Measurements from ENCODE around the gene STAU1. TPM values are rescaled to one million over a fixed set of nuclear protein-coding genes. Genes with fewer than 3 reads are reported as not detected.
A peak's percentile ranks its signal among the peaks of the same experiment; 100 is the strongest.

STAU1 gene
- total and polyA plus RNA-seq, 2 of the 13 experiments (the other 11 are each of a cell fraction or from before 2014, with no cell fraction given), result 119 to 133 TPM

DNA sequence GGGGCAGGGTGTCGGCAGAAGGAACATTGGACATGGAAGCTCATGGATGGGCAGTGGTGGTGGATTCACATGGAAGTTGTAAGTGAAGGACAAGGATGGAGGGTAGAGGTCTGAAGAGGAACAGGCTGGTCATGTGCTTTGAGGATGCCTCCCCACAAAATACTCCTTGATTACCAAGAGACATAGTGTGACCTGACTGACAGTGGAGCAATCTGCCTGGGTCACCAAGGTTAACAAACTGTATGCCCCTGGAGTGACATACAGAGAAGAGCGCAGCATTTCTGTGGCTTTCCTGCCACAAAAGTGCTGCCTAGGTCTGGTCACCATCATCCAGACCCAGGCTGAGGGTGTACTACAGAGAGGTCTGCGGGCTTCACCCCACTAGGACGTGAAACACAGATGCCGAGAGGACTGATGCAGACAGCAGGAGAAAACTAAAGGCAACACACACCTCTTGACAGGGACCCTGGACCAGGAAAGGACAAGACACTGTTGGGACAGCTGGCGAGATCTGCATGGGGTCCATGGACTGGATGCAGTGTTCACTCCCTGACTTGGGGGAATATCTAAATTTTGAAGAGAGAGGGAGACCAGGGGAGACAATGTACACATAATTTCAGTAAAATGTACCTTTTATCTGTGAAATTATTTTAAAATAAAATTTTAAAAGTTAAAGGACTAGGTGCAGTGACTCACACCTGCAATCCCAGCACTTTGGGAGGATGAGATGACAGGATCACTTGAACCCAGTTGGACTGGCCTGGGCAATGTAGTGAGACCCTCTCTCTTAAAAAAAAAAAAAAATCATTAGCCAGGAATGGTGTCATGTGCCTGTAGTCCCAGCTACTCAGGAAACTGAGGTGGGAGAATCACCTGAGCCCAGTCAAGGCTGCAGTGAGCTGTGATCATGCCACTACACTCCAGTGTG is 77.1 kb downstream of the STAU1 start (continued):
- no peak for TF ChIP-seq BATF2 (CRISPR knock-in tag; IDR thresholded peaks at IDR 0.05)
- no peak for TF ChIP-seq FOXP1 (IDR thresholded peaks at IDR 0.05)
- no peak for TF ChIP-seq FOXP1 (CRISPR knock-in tag; IDR thresholded peaks at IDR 0.05)
- TF ChIP-seq ZNF883 (CRISPR knock-in tag; IDR thresholded peaks at IDR 0.05; ENCODE audit: not compliant biosample characterization), result no peak
- TF ChIP-seq PHF8 (CRISPR knock-in tag; IDR thresholded peaks at IDR 0.05), result no peak
- TF ChIP-seq FOXK1 (CRISPR knock-in tag; IDR thresholded peaks at IDR 0.05; ENCODE audit: borderline replicate concordance, low read depth), result no peak
- TF ChIP-seq NFE2 (CRISPR knock-in tag; IDR thresholded peaks at IDR 0.05), result no peak
- no peak for TF ChIP-seq ZSCAN21 (CRISPR knock-in tag; IDR thresholded peaks at IDR 0.05; ENCODE audit: borderline replicate concordance)
- no peak for TF ChIP-seq ZNF768 (CRISPR knock-in tag; IDR thresholded peaks at IDR 0.05)
- no peak for TF ChIP-seq ZNF367 (CRISPR knock-in tag; IDR thresholded peaks at IDR 0.05; ENCODE audit: borderline replicate concordance)
- TF ChIP-seq POLR2AphosphoS2 (IDR thresholded peaks at IDR 0.05; ENCODE audit: low read depth, low read length), result no peak
- TF ChIP-seq, protein P1, sequence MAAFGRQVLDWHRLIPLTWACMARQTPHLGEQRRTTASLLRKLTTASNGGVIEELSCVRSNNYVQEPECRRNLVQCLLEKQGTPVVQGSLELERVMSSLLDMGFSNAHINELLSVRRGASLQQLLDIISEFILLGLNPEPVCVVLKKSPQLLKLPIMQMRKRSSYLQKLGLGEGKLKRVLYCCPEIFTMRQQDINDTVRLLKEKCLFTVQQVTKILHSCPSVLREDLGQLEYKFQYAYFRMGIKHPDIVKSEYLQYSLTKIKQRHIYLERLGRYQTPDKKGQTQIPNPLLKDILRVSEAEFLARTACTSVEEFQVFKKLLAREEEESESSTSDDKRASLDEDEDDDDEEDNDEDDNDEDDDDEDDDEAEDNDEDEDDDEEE (CRISPR knock-in tag; IDR thresholded peaks at IDR 0.05), result no peak
- peak; percentile 50; the same call in 1 of the 2 replicates for TF ChIP-seq POLR2AphosphoS5 (IDR thresholded peaks at IDR 0.05; ENCODE audit: low read depth, low read length)
- TF ChIP-seq, protein P2, sequence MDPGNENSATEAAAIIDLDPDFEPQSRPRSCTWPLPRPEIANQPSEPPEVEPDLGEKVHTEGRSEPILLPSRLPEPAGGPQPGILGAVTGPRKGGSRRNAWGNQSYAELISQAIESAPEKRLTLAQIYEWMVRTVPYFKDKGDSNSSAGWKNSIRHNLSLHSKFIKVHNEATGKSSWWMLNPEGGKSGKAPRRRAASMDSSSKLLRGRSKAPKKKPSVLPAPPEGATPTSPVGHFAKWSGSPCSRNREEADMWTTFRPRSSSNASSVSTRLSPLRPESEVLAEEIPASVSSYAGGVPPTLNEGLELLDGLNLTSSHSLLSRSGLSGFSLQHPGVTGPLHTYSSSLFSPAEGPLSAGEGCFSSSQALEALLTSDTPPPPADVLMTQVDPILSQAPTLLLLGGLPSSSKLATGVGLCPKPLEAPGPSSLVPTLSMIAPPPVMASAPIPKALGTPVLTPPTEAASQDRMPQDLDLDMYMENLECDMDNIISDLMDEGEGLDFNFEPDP (CRISPR knock-in tag; conservative IDR thresholded peaks at IDR 0.05), result 0 out of 2 replicates have a peak, but pooled peaks have one; percentile 27
- 0 out of 2 replicates have a peak, but pooled peaks have one; percentile 48 for TF ChIP-seq ZNF296 (CRISPR knock-in tag; conservative IDR thresholded peaks at IDR 0.05)
- TF ChIP-seq, protein P3, sequence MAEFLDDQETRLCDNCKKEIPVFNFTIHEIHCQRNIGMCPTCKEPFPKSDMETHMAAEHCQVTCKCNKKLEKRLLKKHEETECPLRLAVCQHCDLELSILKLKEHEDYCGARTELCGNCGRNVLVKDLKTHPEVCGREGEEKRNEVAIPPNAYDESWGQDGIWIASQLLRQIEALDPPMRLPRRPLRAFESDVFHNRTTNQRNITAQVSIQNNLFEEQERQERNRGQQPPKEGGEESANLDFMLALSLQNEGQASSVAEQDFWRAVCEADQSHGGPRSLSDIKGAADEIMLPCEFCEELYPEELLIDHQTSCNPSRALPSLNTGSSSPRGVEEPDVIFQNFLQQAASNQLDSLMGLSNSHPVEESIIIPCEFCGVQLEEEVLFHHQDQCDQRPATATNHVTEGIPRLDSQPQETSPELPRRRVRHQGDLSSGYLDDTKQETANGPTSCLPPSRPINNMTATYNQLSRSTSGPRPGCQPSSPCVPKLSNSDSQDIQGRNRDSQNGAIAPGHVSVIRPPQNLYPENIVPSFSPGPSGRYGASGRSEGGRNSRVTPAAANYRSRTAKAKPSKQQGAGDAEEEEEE (CRISPR knock-in tag; IDR thresholded peaks at IDR 0.05; ENCODE audit: borderline replicate concordance), result no peak
- no peak for TF ChIP-seq ZNF30 (CRISPR knock-in tag; IDR thresholded peaks at IDR 0.05)
- no peak for TF ChIP-seq ZNF343 (CRISPR knock-in tag; IDR thresholded peaks at IDR 0.05)
- no peak for TF ChIP-seq ZXDC (CRISPR knock-in tag; IDR thresholded peaks at IDR 0.05)
- 0 out of 2 replicates have a peak, but pooled peaks have one; percentile 31 for TF ChIP-seq ZC3H13 (CRISPR knock-in tag; IDR thresholded peaks at IDR 0.05)
- TF ChIP-seq ZNF441 (CRISPR knock-in tag; IDR thresholded peaks at IDR 0.05; ENCODE audit: borderline replicate concordance), result no peak
- TF ChIP-seq ZNF543 (CRISPR knock-in tag; IDR thresholded peaks at IDR 0.05), result no peak
